ENCODE measurements around the gene PEX5L.

GRCh38 chr3:179921951-179922350 lies 114.8 kb downstream of the PEX5L start:
- no peak for TF ChIP-seq POLR2AphosphoS5 (IDR thresholded peaks at IDR 0.05; ENCODE audit: low read depth, low read length)
- TF ChIP-seq TAF1 (IDR thresholded peaks at IDR 0.05; ENCODE audit: borderline replicate concordance, low read depth, low read length): no peak
